HG02623 (cell line): ENCODE data around the gene OXA1L.
"Not testable (repeated sequence)": the region's sequence is repeated elsewhere in the genome, so short reads cannot be mapped to it uniquely, and the experiment has no call there.

ENCODE experiments used
- ATAC-seq: cut with Tn5 transposase; IDR thresholded peaks from one replicate; pipeline ENCODE4 v1.9.1; 2021; ENCODE audit warnings: moderate library complexity; ENCODE audit not compliant: unreplicated experiment

The OXA1L gene

DNA sequence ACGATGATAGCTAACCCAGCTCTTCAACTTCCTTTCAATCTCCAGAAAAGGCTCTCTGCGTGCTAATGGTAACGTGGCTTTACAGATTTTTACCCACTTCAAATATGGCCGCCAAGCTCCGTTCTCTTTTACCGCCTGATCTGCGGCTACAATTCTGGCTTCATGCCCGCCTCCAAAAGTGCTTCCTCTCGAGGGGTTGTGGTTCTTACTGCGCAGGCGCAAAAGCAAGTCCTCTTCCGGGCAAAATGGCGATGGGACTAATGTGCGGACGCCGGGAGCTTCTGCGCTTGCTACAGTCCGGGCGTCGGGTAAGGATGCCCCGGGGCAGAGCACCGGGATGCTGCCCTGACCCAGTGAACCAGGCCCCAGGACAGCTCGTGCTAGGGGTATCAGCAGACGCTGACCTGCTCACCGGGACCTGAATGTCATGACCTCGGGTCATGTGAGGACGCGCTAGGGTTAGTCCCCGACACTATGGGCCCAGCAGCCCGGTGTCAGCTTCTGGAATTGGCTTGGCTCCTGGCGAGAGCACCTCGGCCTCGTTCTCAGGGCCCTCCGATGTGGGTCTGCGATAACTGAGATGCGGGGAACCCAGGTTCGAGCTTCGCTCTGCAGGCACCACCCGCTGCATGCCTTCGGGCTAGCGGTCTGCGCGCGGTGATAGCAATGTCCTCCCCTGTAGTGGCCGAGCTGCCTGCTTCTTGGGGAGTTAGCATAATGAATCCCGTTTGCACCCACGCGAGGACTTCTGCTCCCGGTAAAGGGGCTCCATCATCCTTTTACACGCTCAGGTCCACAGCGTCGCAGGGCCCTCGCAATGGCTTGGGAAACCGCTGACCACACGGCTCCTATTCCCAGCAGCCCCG, at the start of gene OXA1L:
TSS of gene OXA1L (plus strand) at position 232 of the 866 bp plus-strand sequence. CDS start at position 246, 14 bp downstream.
- peak; percentile 74 for ATAC-seq

DNA sequence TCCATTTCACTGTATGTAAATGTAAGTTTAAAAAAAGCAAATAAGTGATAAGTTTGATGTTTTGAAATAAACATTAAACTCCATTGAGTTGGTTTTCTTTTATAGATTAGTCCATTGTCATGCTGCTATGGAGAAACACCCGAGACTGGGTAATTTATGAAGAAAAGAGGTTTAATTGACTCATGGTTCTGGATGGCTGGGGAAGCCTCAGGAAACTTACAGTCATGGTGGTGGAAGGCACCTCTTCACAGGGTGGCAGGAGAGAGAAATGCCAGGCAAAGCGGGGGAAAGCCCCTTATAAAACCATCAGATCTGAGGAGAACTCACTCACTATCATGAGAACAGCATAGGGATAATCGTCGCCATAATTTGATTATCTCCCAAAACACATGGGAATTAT, 48.4 kb upstream of the OXA1L start:
- no peak for ATAC-seq

DNA sequence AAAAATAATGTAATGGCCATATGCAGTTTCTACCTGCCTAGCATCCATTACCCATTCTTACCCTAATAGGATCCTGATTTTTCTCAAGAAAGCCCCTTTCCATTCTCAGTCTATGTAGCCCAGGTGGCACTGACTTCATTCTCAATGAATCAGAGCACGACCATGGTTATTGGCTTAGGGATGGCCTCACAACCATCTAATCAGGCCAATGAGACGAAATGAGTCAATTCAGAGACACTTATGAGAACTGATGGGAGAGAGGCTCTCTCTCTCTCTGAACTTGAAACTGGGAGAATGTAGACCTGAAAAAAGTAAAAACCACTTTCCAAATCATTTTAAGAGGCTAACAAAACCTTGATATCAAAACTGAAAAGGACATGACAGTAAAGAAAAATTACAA, 45.3 kb upstream of the OXA1L start:
- no peak for ATAC-seq

DNA sequence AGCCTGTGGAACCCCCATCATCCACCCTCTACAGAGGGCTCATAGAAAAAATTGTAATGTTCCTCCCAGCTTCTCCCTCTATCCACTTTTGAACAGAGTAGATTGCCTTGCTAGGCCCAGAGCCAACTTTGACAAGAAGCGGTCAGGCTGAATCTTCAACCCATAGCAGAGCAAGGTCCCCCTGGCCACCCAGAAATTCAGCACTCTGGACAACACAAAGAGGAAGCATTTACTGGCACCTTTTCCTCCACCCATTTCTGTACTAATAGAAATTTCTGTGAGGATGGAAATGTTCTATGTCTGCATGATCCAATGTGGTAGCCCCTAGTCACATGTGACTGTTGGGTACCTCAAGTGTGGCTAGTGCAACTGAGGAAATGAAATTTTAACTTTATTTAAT, 42.7 kb upstream of the OXA1L start:
- ATAC-seq: no peak

DNA sequence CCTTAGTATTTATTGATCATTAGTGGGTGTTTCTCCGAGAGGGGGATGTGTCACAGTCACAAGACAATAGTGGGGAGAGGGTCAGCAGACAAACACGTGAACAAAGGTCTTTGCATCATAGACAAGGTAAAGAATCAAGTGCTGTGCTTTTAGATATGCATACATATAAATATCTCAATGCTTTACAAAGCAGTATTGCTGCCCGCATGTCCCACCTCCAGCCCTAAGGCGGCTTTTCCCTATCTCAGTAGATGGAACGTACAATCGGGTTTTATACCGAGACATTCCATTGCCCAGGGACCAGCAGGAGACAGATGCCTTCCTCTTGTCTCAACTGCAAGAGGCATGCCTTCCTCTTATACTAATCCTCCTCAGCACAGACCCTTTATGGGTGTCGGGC, 41.6 kb upstream of the OXA1L start:
- ATAC-seq: not testable (repeated sequence)

DNA sequence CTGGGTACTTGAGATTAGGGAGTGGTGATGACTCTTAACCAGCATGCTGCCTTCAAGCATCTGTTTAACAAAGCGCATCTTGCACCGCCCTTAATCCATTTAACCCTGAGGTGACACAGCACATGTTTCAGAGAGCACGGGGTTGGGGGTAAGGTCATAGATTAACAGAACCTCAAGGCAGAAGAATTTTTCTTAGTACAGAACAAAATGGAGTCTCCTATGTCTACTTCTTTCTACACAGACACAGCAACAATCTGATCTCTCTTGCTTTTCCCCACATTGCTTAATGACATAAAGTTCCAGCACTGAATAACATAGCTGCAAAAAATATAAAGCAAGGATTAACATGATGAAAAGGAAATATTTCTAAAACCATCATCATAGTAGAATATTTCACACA, 41.1 kb upstream of the OXA1L start:
- not testable (repeated sequence) for ATAC-seq

DNA sequence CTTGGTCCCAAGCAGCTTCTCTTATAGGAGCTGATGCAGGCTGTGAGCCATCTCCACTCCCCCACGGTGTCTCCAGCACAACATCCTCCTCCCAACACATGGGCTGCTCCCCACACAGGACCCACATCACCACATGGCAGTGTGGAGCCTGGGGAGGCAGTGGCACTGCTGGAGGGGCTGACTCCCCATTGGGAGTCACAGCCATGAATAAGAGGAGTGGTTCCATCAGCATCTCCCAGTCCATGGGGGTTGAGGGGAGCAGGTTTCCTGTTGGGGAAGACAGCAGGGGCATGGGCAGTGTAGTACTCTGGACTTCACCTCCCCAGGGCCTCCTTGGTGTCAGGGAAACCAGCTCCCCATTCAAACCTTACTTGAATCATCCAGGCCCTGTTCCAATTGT, 40.5 kb upstream of the OXA1L start:
- ATAC-seq: no peak

DNA sequence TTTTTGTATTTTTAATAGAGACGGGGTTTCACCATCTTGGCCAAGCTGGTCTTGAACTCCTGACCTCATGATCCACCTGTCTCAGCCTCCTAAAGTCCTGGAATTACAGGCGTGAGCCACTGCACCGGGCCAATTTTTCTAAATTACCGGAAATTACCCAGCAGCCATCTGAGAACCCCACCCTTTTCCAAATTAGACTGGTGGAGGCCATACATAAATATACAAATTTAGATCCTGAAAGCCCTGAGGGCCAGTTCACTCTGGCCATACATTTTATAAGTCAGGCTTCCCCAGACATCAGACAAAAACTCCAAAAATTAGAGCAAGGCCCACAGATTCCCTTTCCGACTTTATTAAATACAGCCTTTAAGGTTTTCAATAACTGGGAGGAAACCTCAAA, 34.4 kb upstream of the OXA1L start:
- ATAC-seq: not testable (repeated sequence)

DNA sequence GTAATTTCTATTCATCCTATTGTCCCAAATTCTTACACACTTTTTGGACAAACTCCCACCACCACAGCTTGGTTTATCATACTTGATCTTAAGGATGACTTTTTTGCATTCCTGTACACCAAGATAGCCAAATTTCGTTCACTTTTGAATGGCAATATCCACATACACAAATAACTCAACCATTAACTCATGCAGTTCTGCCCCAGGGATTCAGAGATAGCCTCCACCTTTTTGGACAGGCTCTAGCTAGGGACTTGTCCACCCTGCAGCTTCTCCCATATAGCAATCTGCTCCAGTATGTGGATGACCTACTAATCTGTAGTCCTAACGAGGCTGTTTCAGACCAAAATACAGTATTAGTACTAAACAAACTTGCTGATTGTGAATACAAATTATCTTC, 32.7 kb upstream of the OXA1L start:
- ATAC-seq: no peak

DNA sequence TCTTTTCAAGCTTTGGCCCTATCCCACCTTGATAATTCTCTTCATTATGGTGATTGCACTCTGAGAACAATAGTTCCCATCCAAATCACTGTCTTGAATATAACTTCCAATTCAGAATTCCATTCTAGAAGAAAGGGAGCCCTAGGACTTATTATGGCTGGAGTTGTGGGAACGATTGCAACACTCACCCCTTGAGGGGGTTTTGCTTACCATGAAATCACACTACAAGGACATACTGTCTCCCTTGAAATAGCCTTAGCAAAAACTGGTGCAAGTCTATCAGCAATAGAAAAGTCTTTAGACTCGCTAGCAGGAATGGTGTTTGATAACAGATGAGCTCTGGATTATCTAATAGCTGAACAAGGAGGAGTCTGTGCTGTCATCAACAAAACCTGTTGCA, 31.4 kb upstream of the OXA1L start:
- no peak for ATAC-seq

DNA sequence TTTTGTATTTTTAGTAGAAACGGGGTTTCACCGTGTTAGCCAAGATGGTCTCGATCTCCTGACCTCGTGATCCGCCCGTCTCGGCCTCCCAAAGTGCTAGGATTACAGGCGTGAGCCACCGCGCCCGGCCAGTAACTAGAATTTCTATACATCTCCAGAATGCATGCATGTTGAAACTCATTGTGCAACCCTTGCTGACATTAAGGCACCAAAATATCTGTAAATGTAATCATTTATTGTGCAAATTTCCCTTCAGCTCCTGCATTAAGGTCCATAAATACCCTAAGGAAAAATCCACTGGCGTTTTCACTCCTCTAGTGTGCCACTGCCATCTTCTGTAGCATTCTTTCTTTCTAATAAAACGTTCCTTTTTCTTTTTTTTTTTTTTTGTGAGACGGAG, 30.1 kb upstream of the OXA1L start:
- not testable (repeated sequence) for ATAC-seq

DNA sequence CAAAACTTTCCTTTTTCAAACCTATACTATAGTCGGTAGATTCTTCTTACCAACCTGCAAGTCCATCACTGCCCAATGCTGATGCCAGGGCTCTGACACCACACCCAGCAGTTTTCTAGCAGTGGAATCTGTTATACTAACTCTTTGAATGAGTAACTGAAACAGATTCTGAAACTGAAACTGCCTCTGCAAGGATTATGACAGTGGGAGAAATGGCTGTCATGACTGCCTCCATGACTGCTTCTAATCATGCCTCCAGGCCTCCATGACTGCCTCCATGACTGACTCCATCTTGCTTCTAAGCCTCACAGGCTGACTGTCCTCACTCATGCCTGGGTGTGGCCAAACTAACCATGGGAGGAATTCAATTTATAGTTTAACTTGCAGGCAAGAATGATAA, 29.4 kb upstream of the OXA1L start:
- ATAC-seq: peak; percentile 77

DNA sequence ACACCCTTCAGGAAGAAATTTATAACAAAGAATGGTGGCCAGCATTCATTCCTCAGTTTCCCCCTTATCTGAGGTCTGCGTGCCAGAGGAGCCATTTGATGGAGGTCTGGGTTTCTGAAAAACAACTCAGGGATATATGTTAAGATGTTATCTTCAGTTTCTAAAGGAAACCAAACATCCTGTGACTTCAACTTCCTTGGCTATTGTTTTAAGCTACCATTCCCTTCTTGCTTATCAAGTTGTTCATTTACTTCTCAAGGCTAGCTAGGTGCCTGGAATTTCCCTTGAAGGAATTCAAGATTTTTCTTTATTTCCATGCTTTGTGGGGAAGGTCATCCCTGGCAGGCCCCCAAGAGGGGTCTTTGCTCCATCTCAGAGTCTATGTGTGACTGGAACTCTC, 27.1 kb upstream of the OXA1L start:
- no peak for ATAC-seq

DNA sequence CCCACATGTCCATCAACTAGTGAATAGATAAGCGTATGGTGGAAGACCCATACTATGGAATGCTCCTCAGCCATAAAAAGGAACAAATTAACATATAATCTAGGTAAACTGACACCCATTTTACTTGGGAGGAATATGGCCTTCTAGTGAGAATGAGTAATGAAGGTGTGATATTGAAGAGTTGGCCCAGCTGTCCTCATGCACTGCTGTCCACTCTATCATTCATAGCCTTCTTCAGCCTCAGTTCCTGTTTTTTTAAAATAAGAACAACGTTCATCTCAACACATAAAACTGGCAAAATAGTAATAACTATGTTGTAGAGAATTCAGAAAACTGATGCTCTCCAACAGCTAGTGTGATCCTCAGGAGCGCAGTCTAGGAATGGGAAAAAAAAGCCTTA, 26.5 kb upstream of the OXA1L start:
- ATAC-seq: no peak

DNA sequence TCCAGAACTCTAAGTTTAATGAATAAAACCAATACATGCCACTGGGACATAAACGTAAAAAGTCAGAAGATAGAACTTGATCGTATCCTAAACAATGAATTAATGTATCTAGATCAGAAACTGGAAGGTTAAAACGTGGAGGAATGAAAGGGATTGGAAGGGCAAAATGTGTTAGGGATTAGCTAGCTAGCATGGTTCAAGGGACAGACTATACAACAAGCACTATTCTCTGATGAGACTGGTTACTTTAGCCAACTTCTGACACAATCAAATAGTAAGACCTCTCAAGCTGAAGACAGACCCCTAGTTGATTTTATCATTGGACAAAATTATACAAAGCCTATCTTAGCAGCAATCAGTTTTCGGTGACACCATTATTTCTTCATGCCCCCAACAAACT, 18.7 kb upstream of the OXA1L start:
- ATAC-seq: no peak

DNA sequence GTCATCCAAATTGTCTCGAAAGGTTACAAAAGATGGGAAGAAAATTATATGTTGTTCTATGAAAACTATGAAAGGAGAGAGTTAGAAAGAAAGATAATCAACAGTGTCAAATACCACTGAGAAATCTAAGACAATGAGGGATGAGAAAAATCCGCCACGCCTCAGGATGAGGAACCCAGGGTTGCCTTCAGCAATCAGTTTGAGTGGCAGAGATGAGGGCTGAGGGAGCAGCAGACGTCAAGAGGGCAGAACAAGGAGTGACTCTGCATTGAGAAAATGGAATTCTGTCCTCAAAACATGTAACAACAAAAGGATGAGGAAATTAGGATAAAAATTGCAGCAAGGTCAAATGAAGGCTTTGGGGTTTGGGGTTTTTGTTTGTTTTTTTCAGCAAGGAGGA, 18.3 kb upstream of the OXA1L start:
- no peak for ATAC-seq

DNA sequence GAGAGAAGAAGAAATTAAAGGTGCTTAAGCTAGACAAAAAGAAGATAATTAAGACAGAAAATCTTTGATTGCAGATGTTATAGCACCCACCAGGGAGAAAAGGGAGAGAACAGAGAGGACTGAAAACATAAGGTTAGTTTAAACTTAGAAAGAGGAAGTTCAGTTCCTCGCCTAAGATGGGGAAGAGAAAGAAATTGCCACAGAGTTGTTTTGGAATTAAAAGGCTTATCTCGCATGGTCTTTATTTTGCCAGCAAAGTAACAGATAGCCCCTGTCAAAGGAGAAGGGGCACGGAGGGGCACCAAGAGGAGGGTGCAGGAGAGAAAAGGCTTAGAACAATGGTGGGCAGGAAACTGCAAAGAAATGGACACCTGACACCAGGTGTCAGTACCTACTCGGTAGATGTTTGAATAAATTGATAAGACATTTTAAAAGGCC, 17.8 kb upstream of the OXA1L start:
- ATAC-seq: no peak

DNA sequence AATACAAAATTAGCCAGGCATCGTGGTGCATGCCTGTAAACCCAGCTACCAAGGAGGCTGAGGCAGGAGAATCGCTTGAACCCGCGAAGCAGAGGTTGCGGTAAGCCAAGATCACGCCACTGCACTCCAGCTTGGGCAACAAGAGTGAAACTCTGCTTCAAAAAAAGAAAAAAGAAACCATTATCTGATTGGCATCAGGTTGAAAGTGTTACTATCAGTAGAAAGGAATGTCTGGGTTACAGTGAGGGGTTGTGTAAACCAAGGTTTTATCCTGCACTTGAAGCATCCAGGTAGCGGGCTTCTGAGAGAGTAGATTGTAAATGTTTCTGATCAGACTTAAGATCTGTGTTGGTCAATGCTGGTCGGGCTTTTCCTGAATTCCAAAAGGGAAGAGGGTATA, 14.1 kb upstream of the OXA1L start:
- ATAC-seq: no peak

DNA sequence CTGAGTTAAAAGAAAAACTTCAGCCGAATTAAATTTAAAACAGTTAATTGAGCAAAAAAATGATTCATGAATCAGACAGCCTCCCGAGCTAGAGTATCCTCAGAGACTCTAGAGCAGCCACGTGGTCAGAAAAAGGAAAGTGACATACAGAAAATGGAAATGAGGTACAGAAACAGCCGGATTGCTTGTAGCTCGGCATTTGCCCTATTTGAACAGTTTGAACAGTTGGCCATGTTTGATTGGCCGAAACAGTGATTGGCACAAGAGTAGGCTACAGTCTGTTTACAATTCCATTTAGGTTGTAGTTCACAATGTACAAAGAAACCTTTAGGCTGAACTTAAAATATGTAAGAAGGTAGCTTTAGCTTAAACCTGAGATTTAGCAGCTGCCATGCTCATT, 12.9 kb upstream of the OXA1L start:
- no peak for ATAC-seq

DNA sequence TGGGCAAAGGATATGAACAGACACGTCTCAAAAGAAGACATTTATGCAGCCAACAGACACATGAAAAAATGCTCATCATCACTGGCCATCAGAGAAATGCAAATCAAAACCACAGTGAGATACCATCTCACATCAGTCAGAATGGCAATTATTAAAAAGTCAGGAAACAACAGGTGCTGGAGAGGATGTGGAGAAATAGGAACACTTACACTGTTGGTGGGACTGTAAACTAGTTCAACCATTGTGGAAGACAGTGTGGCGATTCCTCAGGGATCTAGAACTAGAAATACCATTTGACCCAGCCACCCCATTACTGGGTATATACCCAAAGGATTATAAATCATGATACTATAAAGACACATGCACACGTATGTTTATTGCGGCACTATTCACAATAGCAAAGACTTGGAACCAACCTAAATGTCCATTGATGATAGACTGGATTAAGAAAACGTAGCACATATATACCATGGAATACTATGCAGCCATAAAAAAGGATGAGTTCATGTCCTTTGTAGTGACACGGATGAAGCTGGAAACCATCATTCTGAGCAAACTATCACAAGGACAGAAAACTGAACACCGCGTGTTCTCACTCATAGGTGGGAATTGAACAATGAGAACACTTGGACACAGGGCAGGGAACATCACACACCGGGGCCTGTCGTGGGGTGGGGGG, 8.4 kb upstream of the OXA1L start:
- not testable (repeated sequence) for ATAC-seq

DNA sequence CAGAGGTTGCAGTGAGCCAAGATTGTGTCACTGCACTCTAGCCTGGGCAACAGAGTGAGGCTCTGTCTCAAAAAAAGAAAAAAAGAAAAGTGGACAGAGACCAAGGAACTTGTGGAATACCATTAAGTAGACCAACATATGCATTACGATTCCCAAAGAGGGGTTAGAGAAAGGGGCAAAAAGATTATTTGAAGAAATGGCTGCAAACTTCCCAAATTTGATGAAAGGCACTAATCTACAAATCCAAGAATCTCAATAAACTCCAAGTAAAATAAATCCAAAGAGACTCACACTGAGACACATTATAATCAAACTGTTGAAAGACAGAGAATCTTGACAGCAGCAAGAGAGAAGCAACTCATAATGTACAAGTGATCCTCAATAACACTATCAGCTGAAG, 4.8 kb upstream of the OXA1L start:
- ATAC-seq: no peak

DNA sequence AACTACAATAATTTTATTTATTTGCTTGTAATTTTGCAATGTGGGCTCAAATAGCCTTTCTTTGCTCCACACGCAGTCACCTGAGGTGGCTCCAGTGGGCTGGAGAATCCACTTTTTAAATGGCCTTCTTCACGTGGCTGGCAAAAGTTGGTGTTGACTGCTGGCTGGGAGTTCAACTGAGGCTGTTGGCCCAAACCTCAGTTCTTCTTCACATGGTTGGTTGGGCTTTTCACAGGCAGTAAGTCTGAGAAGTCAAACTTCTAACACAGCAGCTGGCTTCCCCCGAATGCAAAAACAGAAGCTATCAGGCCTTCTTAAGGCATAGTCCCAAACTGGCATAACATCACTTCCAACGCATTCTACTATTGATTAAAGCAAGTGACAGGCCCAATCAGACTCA, 2.1 kb upstream of the OXA1L start:
- no peak for ATAC-seq

DNA sequence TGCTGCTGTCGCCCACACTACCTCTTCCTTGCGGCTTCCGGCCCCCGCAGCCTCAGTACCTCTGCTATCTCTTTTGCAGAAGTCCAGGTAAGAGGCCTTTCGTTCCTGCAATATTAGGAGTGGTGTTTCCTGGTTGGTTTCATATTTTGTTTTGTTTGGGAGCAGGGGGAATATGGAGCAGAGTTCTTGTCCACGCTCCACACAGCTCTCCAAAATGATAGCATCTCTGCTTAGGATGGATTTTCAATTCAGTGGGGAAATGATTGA, 768 bp downstream of the OXA1L start:
- ATAC-seq: peak; percentile 20
